Transverse colon (tissue), 4 donors: ENCODE results near the gene DTNA. TPM values are rescaled to one million over a fixed set of nuclear protein-coding genes. Genes with fewer than 3 reads are reported as not detected.
"Not testable (repeated sequence)": the region's sequence is repeated elsewhere in the genome, so short reads cannot be mapped to it uniquely, and the experiment has no call there.

Experiments used
- DNase-seq: peaks from one replicate; pipeline ENCODE4 v3.0.0-alpha.2; 2019
- H3K27ac ChIP-seq, 4 donors: fragments of 200-600 bp; sonication (generic); 2 replicates each; pipeline ENCODE4 v1.5.1; 2016 to 2018; ENCODE audit warnings: inconsistent platforms in 4 of 4
- H3K27me3 ChIP-seq: fragments of 200-600 bp; sonication (generic); 2 replicates; pipeline ENCODE4 v1.5.1; 2017; ENCODE audit warnings: inconsistent platforms
- H3K36me3 ChIP-seq, 4 donors: fragments of 200-600 bp; sonication (generic); 2 replicates each; pipeline ENCODE4 v1.5.1; 2017 to 2019; ENCODE audit warnings: inconsistent platforms in 4 of 4
- H3K4me1 ChIP-seq, 4 donors: fragments of 200-600 bp; sonication (generic); 2 replicates each; pipeline ENCODE4 v1.5.1; 2017 to 2020; ENCODE audit warnings: inconsistent platforms in 4 of 4
- H3K4me3 ChIP-seq, 4 donors: fragments of 200-600 bp; sonication (generic); 1 replicate in 1 of 4; 2 replicates in 3 of 4; pipeline versions ENCODE4 v1.5.1 to v1.6.1; 2017 to 2019; ENCODE audit warnings: inconsistent platforms in 4 of 4
- H3K9me3 ChIP-seq, 2 donors: fragments of 200-600 bp; sonication (generic); 2 replicates each; pipeline ENCODE4 v1.5.1; 2017 to 2019; ENCODE audit warnings: inconsistent platforms in 2 of 2
- CTCF ChIP-seq, 5 experiments: fragments of 200-600 bp in 3 of 5; fragments of 450-650 bp in 2 of 5; sonication (generic) in 3 of 5; IDR thresholded peaks; 1 replicate in 2 of 5; 2 replicates in 3 of 5; pipeline ENCODE4 v1.5.1; 2016 to 2017; ENCODE audit warnings: antibody characterized with exemption in 5 of 5, inconsistent platforms in 3 of 5, mild to moderate bottlenecking in 2 of 5, moderate library complexity in 1 of 5
- EP300 ChIP-seq: sonication (generic); formaldehyde crosslinking; IDR thresholded peaks from one replicate; pipeline ENCODE4 v1.6.1; 2017; ENCODE audit warnings: antibody characterized with exemption, low read depth
- POLR2A ChIP-seq: fragments of 450-650 bp; IDR thresholded peaks from one replicate; pipeline ENCODE4 v1.6.1; 2016; ENCODE audit warnings: antibody characterized with exemption, mild to moderate bottlenecking, moderate library complexity
- POLR2AphosphoS5 ChIP-seq, 3 donors: sonication (generic); formaldehyde crosslinking; IDR thresholded peaks; one replicate each; pipeline ENCODE4 v1.6.1; 2016; ENCODE audit warnings: antibody characterized with exemption in 3 of 3
- WGBS, 2 donors: methylation state at CpG; one replicate each; pipeline ENCODE4 v1.1.5; 2018; ENCODE audit warnings: low coverage in 1 of 2; 5-methylcytosine and 5-hydroxymethylcytosine counted together
- in situ Hi-C, 4 donors: fragments of 200-750 bp; cut with MboI; loops; one replicate each; pipeline versions ENCODE4 v1.15.0 to v1.15.1; 2017; ENCODE audit warnings: low sequenced_read_pairs in 3 of 4, low pct_ligation_motif_present in 1 of 4, low pct_unique_long_range_greater_than_20kb in 1 of 4
- intact Hi-C: fragments of 100-400 bp; cut with DNase I; formaldehyde crosslinking; loops from one replicate; pipeline ENCODE4 v1.15.1; 2023; ENCODE audit warnings: low total_unique reads
- total RNA-seq, 4 donors: library from RNA; depleted of rRNA; stranded (reverse); fragments of >200 nt; gene quantifications; one replicate each; pipeline ENCODE4 v1.1.0, GENCODE V29; 2016

DTNA gene
- total RNA-seq, 4 donors from 2014 or later = 8.9 to 74.4 (median 15.1) TPM

GRCh38 chr18:34710934-34711333 lies 836 bp downstream of the DTNA start:
- peak overlapping the region in 2 of 4 donors; percentile 5 to 8 for H3K4me3 ChIP-seq
- intact Hi-C loops (no loop called here), in situ Hi-C loops (no loop called here)
- no peak for DNase-seq
- H3K4me1 ChIP-seq = peaks cover 6 to 46% (median 15%) of the 10 kb centered on the region in 4 donors
- 27 to 29% methylated on average over 2 to 5 of the region's 5 CpGs for WGBS, 2 donors
- peak overlapping the region; percentile 34 to 82 (median 74) for H3K27ac ChIP-seq
- TF ChIP-seq POLR2AphosphoS5 (IDR thresholded peaks at IDR 0.05) (peak in 1 of 3 donors; percentile 46), CTCF (IDR thresholded peaks at IDR 0.05) (no peak), POLR2A (no peak), EP300 (no peak)
- H3K36me3 ChIP-seq = no peaks in the 10 kb centered on the region
- no peaks in the 10 kb centered on the region for H3K9me3 ChIP-seq
- H3K27me3 ChIP-seq = no peaks in the 10 kb centered on the region

GRCh38 chr18:34716111-34716510 lies 6.0 kb downstream of the DTNA start:
- in situ Hi-C loops, H3K4me1 ChIP-seq, H3K27me3 ChIP-seq, H3K4me3 ChIP-seq, intact Hi-C loops, H3K36me3 ChIP-seq, H3K9me3 ChIP-seq, DNase-seq, H3K27ac ChIP-seq: not testable (repeated sequence)
- WGBS, 2 donors = 89 to 96% methylated on average over 14 of the region's 14 CpGs

- Histone ChIP-seq H3K27me3 (no peaks in the 10 kb centered on the region), H3K27ac (no peak overlapping the region), H3K36me3 (no peaks in the 10 kb centered on the region), H3K9me3 (no peaks in the 10 kb centered on the region), H3K4me3 (no peak overlapping the region), H3K4me1 (no peaks in the 10 kb centered on the region)
- WGBS, 2 donors = 58 to 67% methylated on average over 1 of the region's 1 CpG
- no peak for TF ChIP-seq POLR2AphosphoS5 (IDR thresholded peaks at IDR 0.05)
- intact Hi-C loops (no loop called here), in situ Hi-C loops (no loop called here)
- DNase-seq = no peak
Observed at GRCh38 chr18:34718610-34719009, 8.5 kb downstream of the DTNA start.

- H3K9me3 ChIP-seq = no peaks in the 10 kb centered on the region
- no peaks in the 10 kb centered on the region for H3K36me3 ChIP-seq
- no peak for TF ChIP-seq EP300
- no peak for TF ChIP-seq POLR2A
- TF ChIP-seq POLR2AphosphoS5 (IDR thresholded peaks at IDR 0.05) = no peak
- TF ChIP-seq CTCF (IDR thresholded peaks at IDR 0.05) = no peak
- 64% methylated on average over 1 of the region's 1 CpG; no CpG with 5 or more reads in 1 of the 2 donors for WGBS, 2 donors
- no peaks in the 10 kb centered on the region for H3K27me3 ChIP-seq
- H3K4me1 ChIP-seq = no peaks in the 10 kb centered on the region
- intact Hi-C loops = no loop called here
- DNase-seq = no peak
- H3K4me3 ChIP-seq = no peak overlapping the region
- in situ Hi-C loops = no loop called here
- no peak overlapping the region for H3K27ac ChIP-seq
Observed at GRCh38 chr18:34720220-34720619, 10.1 kb downstream of the DTNA start.

GRCh38 chr18:34723143-34723542 lies 13.0 kb downstream of the DTNA start:
- H3K4me3 ChIP-seq = no peak overlapping the region
- H3K27ac ChIP-seq = no peak overlapping the region
- 46 to 51% methylated on average over 3 of the region's 3 CpGs for WGBS, 2 donors
- no peaks in the 10 kb centered on the region for H3K27me3 ChIP-seq
- intact Hi-C loops = no loop called here
- no peak for DNase-seq
- H3K36me3 ChIP-seq = no peaks in the 10 kb centered on the region
- H3K9me3 ChIP-seq = no peaks in the 10 kb centered on the region
- in situ Hi-C loops = no loop called here
- H3K4me1 ChIP-seq = peaks cover 0 to 3% (median 0%) of the 10 kb centered on the region in 4 donors
- TF ChIP-seq POLR2A = no peak
- no peak for TF ChIP-seq EP300
- no peak for TF ChIP-seq CTCF (IDR thresholded peaks at IDR 0.05)
- no peak for TF ChIP-seq POLR2AphosphoS5 (IDR thresholded peaks at IDR 0.05)

- H3K27me3 ChIP-seq, H3K9me3 ChIP-seq, H3K4me3 ChIP-seq, in situ Hi-C loops, DNase-seq, H3K36me3 ChIP-seq, intact Hi-C loops, H3K27ac ChIP-seq: not testable (repeated sequence)
- H3K4me1 ChIP-seq = peaks cover 0 to 27% (median 9%) of the 10 kb centered on the region in 4 donors
- 82 to 83% methylated on average over 6 of the region's 6 CpGs for WGBS, 2 donors
Observed at GRCh38 chr18:34725737-34726136, 15.6 kb downstream of the DTNA start.
